OCI-LY7 (cell line): ENCODE results near the gene NR2C2AP. TPM values are rescaled to one million over a fixed set of nuclear protein-coding genes. Genes with fewer than 3 reads are reported as not detected.

Experiments used
- BruUV-seq: library from RNA; stranded (reverse); fragments of 400-500 nt; replicated peaks from 2 replicates; lab custom pipeline; 2021; lab: Mats Ljungman, UMichigan
- CTCF ChIA-PET: fragments of 300-600 bp; sonication (Branson Sonifier 250); formaldehyde crosslinking; loops from one replicate; lab custom pipeline; 2022; ENCODE audit warnings: antibody characterized with exemption; ENCODE audit not compliant: unreplicated experiment; lab: Charles Lee
- POLR2A ChIA-PET: fragments of 300-600 bp; sonication (Branson Sonifier 250); formaldehyde crosslinking; loops from one replicate; lab custom pipeline; 2022; ENCODE audit warnings: antibody characterized with exemption; lab: Charles Lee
- DNase-seq: peaks from one replicate; pipeline ENCODE4 v3.0.0-alpha.2; 2015; ENCODE audit warnings: low spot score
- H2AFZ ChIP-seq: fragments of 200-600 bp; sonication (generic), shearing (Covaris generic); 2 replicates; pipeline ENCODE4 v1.6.1; 2014; ENCODE audit warnings: mild to moderate bottlenecking, antibody characterized with exemption, low read length, moderate library complexity
- H3K27ac ChIP-seq: fragments of 200-600 bp; sonication (generic); 2 replicates; pipeline ENCODE4 v1.5.1; 2014; ENCODE audit warnings: mixed run types, low read depth, mild to moderate bottlenecking, moderate library complexity, low read length, inconsistent platforms; ENCODE audit not compliant: poor library complexity, severe bottlenecking
- H3K36me3 ChIP-seq: fragments of 200-600 bp; sonication (generic); 2 replicates; pipeline ENCODE4 v1.6.1; 2014; ENCODE audit warnings: mild to moderate bottlenecking, antibody characterized with exemption, low read length, moderate library complexity, mixed read lengths; ENCODE audit not compliant: insufficient read depth
- H3K4me1 ChIP-seq: fragments of 200-600 bp; sonication (generic); 2 replicates; pipeline ENCODE4 v1.5.1; 2014; ENCODE audit warnings: mild to moderate bottlenecking, low read length; ENCODE audit not compliant: insufficient read depth, poor library complexity, severe bottlenecking
- H3K4me2 ChIP-seq: fragments of 200-600 bp; sonication (generic); 2 replicates; pipeline ENCODE4 v1.6.1; 2014; ENCODE audit warnings: mild to moderate bottlenecking, low read length
- H3K4me3 ChIP-seq: fragments of 200-600 bp; sonication (generic); 2 replicates; pipeline ENCODE4 v1.5.1; 2014; ENCODE audit warnings: mild to moderate bottlenecking, low read depth, low read length; ENCODE audit not compliant: poor library complexity, severe bottlenecking
- H3K79me2 ChIP-seq: fragments of 200-600 bp; sonication (generic); 2 replicates; pipeline ENCODE4 v1.6.1; 2016; ENCODE audit warnings: low read depth, mild to moderate bottlenecking, low read length, moderate library complexity, mixed read lengths; ENCODE audit not compliant: insufficient read depth
- H3K9me2 ChIP-seq: fragments of 200-600 bp; sonication (generic); 2 replicates; pipeline ENCODE4 v1.6.1; 2016; ENCODE audit warnings: mild to moderate bottlenecking, low read length, mixed read lengths; ENCODE audit not compliant: insufficient read depth
- H3K9me3 ChIP-seq: fragments of 200-600 bp; sonication (generic); 2 replicates; pipeline ENCODE4 v1.6.1; 2014; ENCODE audit warnings: mild to moderate bottlenecking, mixed run types, low read length, mixed read lengths
- H4K20me1 ChIP-seq: fragments of 200-600 bp; sonication (generic); 2 replicates; pipeline ENCODE4 v1.6.1; 2014; ENCODE audit warnings: mild to moderate bottlenecking, antibody characterized with exemption, low read length, moderate library complexity, mixed read lengths; ENCODE audit not compliant: insufficient read depth
- EZH2phosphoT487 ChIP-seq: fragments of 200-600 bp; sonication (generic); IDR thresholded peaks from 2 replicates; pipeline ENCODE4 v1.6.1; 2018; ENCODE audit warnings: low read depth, borderline replicate concordance, mild to moderate bottlenecking, mixed run types, antibody characterized with exemption, low read length, moderate library complexity, mixed read lengths
- intact Hi-C: fragments of 100-400 bp; cut with micrococcal nuclease; formaldehyde crosslinking; loops from one replicate; pipeline ENCODE4 v1.10.0; 2022; ENCODE audit not compliant: unreplicated experiment
- total RNA-seq, 2 experiments: library from RNA; depleted of rRNA in 1 of 2; stranded (reverse); fragments of >200 nt in 1 of 2; shearing (Covaris generic) in 1 of 2; gene quantifications; 2 replicates each; pipeline ENCODE4 v1.2.3, GENCODE V29; 2014 to 2022
- TF ChIP-seq, protein P1 (sequence below): fragments of 200-600 bp; sonication (generic); conservative IDR thresholded peaks from 2 replicates; pipeline ENCODE4 v1.5.1; 2014; ENCODE audit warnings: mild to moderate bottlenecking, antibody characterized with exemption, low read length, moderate library complexity, mixed read lengths

Gene NR2C2AP
- total RNA-seq, 2 experiments from 2014 or later, result 27.3 to 29.7 TPM

DNA sequence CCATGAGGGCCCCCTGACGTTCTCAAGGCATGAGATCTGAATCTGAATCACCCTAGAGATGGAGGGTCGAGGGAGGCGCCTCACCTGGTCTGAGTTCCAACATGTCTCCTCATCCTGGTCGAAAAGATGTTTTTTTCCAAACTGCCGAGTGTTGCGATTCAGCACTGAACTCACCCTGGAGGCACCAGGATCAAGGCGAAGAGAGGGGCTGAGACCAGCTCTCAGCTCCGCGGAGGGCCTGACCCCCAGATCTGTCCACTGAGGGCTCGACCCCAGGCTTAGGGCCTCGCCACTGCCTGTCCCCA is 555 bp downstream of the NR2C2AP start:
- Histone ChIP-seq H3K4me1 (peaks cover 21% of the 10 kb centered on the region), H3K36me3 (peaks cover 47% of the 10 kb centered on the region), H3K9me2 (no peaks in the 10 kb centered on the region), H3K79me2 (peaks cover 20% of the 10 kb centered on the region; the same call in 1 of the 2 replicates), H3K4me3 (peak overlapping the region; percentile 92), H4K20me1 (no peaks in the 10 kb centered on the region), H2AFZ (peak overlapping the region; percentile 35; the same call in 1 of the 2 replicates), H3K4me2 (peak overlapping the region; percentile 86), H3K9me3 (no peaks in the 10 kb centered on the region), H3K27ac (peak overlapping the region; percentile 57)
- no TSS peak for BruUV-seq
- intact Hi-C loops, result loop anchor here (10.0 kb wide), 1 partner anchor 122 kb away; the partner anchor contains the start of genes MAU2 and SUGP1
- ChIA-PET POLR2A (interaction anchor here (1.1 to 3.8 kb wide), 4 partner anchors 8 to 257 kb away, joined by 4 to 24 read pairs (median 4); partner anchors contain the start of genes BORCS8 and RFXANK), CTCF (interaction anchor here (0.8 to 1.5 kb wide), 2 partner anchors 9 to 28 kb away, joined by 3 to 7 read pairs; no protein-coding TSS in a partner anchor)
- DNase-seq, result peak; percentile 26
- TF ChIP-seq EZH2phosphoT487, result no peak
- TF ChIP-seq, protein P1, sequence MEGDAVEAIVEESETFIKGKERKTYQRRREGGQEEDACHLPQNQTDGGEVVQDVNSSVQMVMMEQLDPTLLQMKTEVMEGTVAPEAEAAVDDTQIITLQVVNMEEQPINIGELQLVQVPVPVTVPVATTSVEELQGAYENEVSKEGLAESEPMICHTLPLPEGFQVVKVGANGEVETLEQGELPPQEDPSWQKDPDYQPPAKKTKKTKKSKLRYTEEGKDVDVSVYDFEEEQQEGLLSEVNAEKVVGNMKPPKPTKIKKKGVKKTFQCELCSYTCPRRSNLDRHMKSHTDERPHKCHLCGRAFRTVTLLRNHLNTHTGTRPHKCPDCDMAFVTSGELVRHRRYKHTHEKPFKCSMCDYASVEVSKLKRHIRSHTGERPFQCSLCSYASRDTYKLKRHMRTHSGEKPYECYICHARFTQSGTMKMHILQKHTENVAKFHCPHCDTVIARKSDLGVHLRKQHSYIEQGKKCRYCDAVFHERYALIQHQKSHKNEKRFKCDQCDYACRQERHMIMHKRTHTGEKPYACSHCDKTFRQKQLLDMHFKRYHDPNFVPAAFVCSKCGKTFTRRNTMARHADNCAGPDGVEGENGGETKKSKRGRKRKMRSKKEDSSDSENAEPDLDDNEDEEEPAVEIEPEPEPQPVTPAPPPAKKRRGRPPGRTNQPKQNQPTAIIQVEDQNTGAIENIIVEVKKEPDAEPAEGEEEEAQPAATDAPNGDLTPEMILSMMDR, result no peak

DNA sequence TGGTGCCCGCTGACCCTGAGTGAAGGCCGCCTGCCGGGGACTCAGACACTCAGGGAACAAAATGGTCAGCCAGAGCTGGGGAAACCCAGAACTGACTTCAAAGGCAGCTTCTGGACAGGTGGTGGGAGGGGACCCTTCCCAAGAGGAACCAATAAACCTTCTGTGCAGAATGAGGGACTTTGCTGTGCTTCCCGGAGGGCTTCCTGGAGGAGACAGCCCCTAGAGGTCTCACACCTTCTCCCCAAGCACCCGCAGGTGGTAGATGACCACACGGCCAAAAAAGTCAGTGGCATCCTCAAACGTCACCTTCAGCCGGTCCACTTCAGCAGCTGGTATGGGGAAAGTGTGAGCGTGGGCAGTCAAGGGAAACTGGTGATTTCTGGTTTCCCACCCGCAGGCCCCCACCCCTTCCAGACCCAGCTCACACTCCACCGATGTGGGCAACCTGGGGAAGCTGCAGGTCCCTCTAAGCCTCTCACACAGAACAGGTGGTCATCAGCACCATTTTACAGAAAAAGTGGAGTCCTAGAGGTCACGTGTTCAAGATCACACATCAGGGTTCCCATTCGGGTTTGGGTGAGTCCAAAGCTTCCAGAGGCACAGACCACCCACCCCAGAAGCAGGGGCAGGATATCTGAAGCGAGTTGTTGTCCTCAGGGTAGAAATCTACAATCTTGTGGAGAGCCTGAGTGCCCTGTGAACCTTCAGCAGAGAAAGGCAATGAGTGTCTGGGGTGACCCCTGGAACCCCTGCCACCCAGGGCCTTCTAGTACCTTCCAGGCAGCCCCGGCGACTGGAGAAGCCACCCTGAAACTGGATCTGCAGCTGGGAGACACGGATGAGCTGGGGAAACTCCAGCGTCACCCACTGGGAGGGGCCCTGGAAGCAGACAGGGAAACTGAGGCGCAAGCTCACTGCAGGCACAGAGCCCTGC is 1.2 kb downstream of the NR2C2AP start:
- Histone ChIP-seq H3K27ac (peak overlapping the region; percentile 57), H3K9me2 (no peaks in the 10 kb centered on the region), H4K20me1 (no peaks in the 10 kb centered on the region), H3K4me1 (peaks cover 21% of the 10 kb centered on the region), H3K36me3 (peaks cover 51% of the 10 kb centered on the region), H3K79me2 (peaks cover 20% of the 10 kb centered on the region; the same call in 1 of the 2 replicates), H3K9me3 (no peaks in the 10 kb centered on the region), H2AFZ (no peak overlapping the region), H3K4me2 (peak overlapping the region; percentile 86), H3K4me3 (peak overlapping the region; percentile 92)
- TF ChIP-seq, protein P1, result no peak
- TF ChIP-seq EZH2phosphoT487, result no peak
- intact Hi-C loops, result loop anchor here (10.0 kb wide), 1 partner anchor 123 kb away; the partner anchor contains the start of genes MAU2 and SUGP1
- ChIA-PET CTCF (interaction anchor here (1.5 kb wide), 1 partner anchor 9 kb away, joined by 7 read pairs; no protein-coding TSS in a partner anchor), POLR2A (interaction anchor here (0.6 to 3.8 kb wide), 3 partner anchors 10 to 120 kb away, joined by 3 to 24 read pairs (median 4); partner anchors contain the start of genes BORCS8 and RFXANK)
- DNase-seq, result peak; percentile 24
- BruUV-seq, result TSS peak; percentile 37
